GM23248 (cell line): Measurements from ENCODE around the gene ZEB2. TPM values are rescaled to one million over a fixed set of nuclear protein-coding genes. Genes with fewer than 3 reads are reported as not detected.

Experiments
- DNase-seq: peaks from one replicate; pipeline ENCODE4 v3.0.0-alpha.2; 2015
- H2AFZ ChIP-seq: fragments of 200-600 bp; sonication (generic); 2 replicates; pipeline ENCODE4 v1.6.1; 2016; ENCODE audit warnings: antibody characterized with exemption
- H3F3A ChIP-seq: fragments of 200-600 bp; sonication (generic); 2 replicates; pipeline ENCODE4 v1.6.1; 2016; ENCODE audit warnings: mild to moderate bottlenecking, antibody characterized with exemption, mixed run types; ENCODE audit not compliant: insufficient read depth
- H3K27ac ChIP-seq: fragments of 200-600 bp; sonication (generic); 2 replicates; pipeline ENCODE4 v1.5.1; 2016; ENCODE audit warnings: mild to moderate bottlenecking
- H3K27me3 ChIP-seq: fragments of 200-600 bp; sonication (generic); replicated peaks from 2 replicates; pipeline ENCODE4 v1.6.1; 2016; ENCODE audit warnings: mild to moderate bottlenecking; ENCODE audit not compliant: insufficient read depth
- H3K36me3 ChIP-seq: fragments of 200-600 bp; sonication (generic); 2 replicates; pipeline ENCODE4 v1.6.1; 2016; ENCODE audit warnings: low read depth, mild to moderate bottlenecking
- H3K4me1 ChIP-seq: fragments of 200-600 bp; sonication (generic); 2 replicates; pipeline ENCODE4 v1.6.1; 2016; ENCODE audit warnings: mild to moderate bottlenecking; ENCODE audit not compliant: insufficient read depth
- H3K4me2 ChIP-seq: fragments of 200-600 bp; sonication (generic); one replicate; pipeline ENCODE4 v1.6.1; 2016; ENCODE audit warnings: mild to moderate bottlenecking; ENCODE audit not compliant: unreplicated experiment
- H3K4me3 ChIP-seq: fragments of 200-600 bp; sonication (generic); 2 replicates; pipeline ENCODE4 v1.5.1; 2016; ENCODE audit warnings: mild to moderate bottlenecking
- H3K79me2 ChIP-seq: fragments of 200-600 bp; sonication (generic); 2 replicates; pipeline ENCODE4 v1.6.1; 2016; ENCODE audit warnings: mild to moderate bottlenecking; ENCODE audit not compliant: insufficient read depth
- H3K9ac ChIP-seq: fragments of 200-600 bp; sonication (generic); 2 replicates; pipeline ENCODE4 v1.6.1; 2016; ENCODE audit warnings: mild to moderate bottlenecking
- H3K9me2 ChIP-seq: fragments of 200-600 bp; sonication (generic); 2 replicates; pipeline ENCODE4 v1.6.1; 2016; ENCODE audit warnings: mixed run types, mild to moderate bottlenecking, moderate library complexity; ENCODE audit not compliant: insufficient read depth
- H3K9me3 ChIP-seq: fragments of 200-600 bp; sonication (generic); one replicate; pipeline ENCODE4 v1.6.1; 2017; ENCODE audit warnings: low read depth
- H4K20me1 ChIP-seq: fragments of 200-600 bp; sonication (generic); 2 replicates; pipeline ENCODE4 v1.6.0; 2016; ENCODE audit not compliant: insufficient read depth
- EZH2 ChIP-seq: fragments of 200-600 bp; sonication (generic); IDR thresholded peaks from 2 replicates; pipeline ENCODE4 v1.6.1; 2018; ENCODE audit warnings: antibody characterized with exemption, mild to moderate bottlenecking; ENCODE audit not compliant: insufficient read depth, poor library complexity, severe bottlenecking
- EZH2phosphoT487 ChIP-seq: fragments of 200-600 bp; sonication (generic); IDR thresholded peaks from 2 replicates; pipeline ENCODE4 v1.6.1; 2018; ENCODE audit warnings: antibody characterized with exemption, moderate library complexity, mild to moderate bottlenecking, low read depth; ENCODE audit not compliant: insufficient read depth
- WGBS, 2 experiments: methylation state at CpG; one replicate each; pipeline ENCODE4 v1.1.6; 2015 to 2017; ENCODE audit warnings: low lambda C conversion rate in 2 of 2, low coverage in 1 of 2; ENCODE audit errors: missing lambda C conversion rate in 2 of 2; 5-methylcytosine and 5-hydroxymethylcytosine counted together
- in situ Hi-C: fragments of 300-500 bp; cut with MboI; formaldehyde crosslinking; loops from 2 replicates; pipeline ENCODE4 v1.15.0; 2020
- polyA plus RNA-seq: library from polyadenylated mRNA; unstranded; fragments of >200 nt; fragmentation: Nextera tagmentation; extraction: Ambion mirVana; gene quantifications from 2 replicates; pipeline ENCODE4 v1.2.1, GENCODE V29; 2016
- total RNA-seq: library from RNA; depleted of rRNA; stranded (reverse); fragments of >200 nt; shearing (Covaris generic); gene quantifications from 2 replicates; pipeline ENCODE4 v1.2.3, GENCODE V29; 2014

The ZEB2 gene
- total and polyA plus RNA-seq, 2 experiments from 2014 or later, result 26.2 to 46.8 TPM

- in situ Hi-C loops, result no loop called here
- H3K9me2 ChIP-seq, result no peaks in the 10 kb centered on the region
- TF ChIP-seq EZH2 (no peak), EZH2phosphoT487 (no peak)
- H3K9ac ChIP-seq, result no peak overlapping the region
- DNase-seq, result no peak
- H3K79me2 ChIP-seq, result peaks cover 99% of the 10 kb centered on the region
- H3K4me1 ChIP-seq, result peaks cover 11% of the 10 kb centered on the region; the same call in 1 of the 2 replicates
- no peaks in the 10 kb centered on the region for H3K27me3 ChIP-seq
- peaks cover 6% of the 10 kb centered on the region for H3K36me3 ChIP-seq
- H3K9me3 ChIP-seq, result no peaks in the 10 kb centered on the region
- no peak overlapping the region for H2AFZ ChIP-seq
- H3F3A ChIP-seq, result no peaks in the 10 kb centered on the region
- no peaks in the 10 kb centered on the region for H4K20me1 ChIP-seq
- no peak overlapping the region for H3K4me3 ChIP-seq
- H3K27ac ChIP-seq, result no peak overlapping the region
- H3K4me2 ChIP-seq, result no peak overlapping the region
These were observed 29.9 kb downstream of the ZEB2 start for GRCh38 chr2:144490017-144490416.

DNA sequence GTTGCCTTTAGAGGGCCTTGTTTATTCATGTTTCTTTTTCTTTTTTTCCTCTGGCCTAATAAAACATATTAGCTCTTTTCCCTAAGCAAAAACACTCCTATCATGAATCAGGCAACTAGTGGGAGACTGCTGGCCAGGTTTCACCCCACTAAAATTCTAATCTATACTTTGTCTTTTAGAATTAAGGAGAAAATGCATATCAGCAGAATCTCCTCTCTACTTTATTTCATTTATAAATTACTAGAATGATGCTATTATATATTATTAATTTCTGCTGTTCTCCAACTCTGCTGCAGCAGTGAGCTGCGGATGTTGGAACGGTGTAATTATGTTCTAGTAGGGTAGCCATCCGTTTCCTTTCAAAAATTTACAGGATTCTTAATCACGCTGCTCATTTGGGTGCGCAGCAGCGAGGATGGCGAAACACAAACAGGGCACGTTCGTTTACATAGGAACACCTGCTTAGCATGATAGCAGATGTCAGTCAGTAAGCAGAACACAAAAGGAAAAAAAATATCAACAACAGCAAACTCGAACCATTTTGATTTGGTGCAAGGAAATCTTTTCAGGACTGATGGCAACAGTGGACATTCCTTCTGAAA lies 30.5 kb downstream of the ZEB2 start:
- no peak overlapping the region for H3K4me3 ChIP-seq
- no peak overlapping the region for H3K9ac ChIP-seq
- H3F3A ChIP-seq, result no peaks in the 10 kb centered on the region
- no peaks in the 10 kb centered on the region for H3K9me2 ChIP-seq
- H2AFZ ChIP-seq, result no peak overlapping the region
- H4K20me1 ChIP-seq, result no peaks in the 10 kb centered on the region
- H3K27me3 ChIP-seq, result no peaks in the 10 kb centered on the region
- no peak for TF ChIP-seq EZH2phosphoT487
- no peak for TF ChIP-seq EZH2
- 75% methylated on average over 10 of the region's 10 CpGs for WGBS, 2 experiments
- no peaks in the 10 kb centered on the region for H3K9me3 ChIP-seq
- no peak for DNase-seq
- no peak overlapping the region for H3K27ac ChIP-seq
- no peak overlapping the region for H3K4me2 ChIP-seq
- 0 out of 2 replicates have a peak, but pooled peaks cover 5% of the 10 kb centered on the region for H3K4me1 ChIP-seq
- peaks cover 99% of the 10 kb centered on the region for H3K79me2 ChIP-seq
- peaks cover 6% of the 10 kb centered on the region for H3K36me3 ChIP-seq
- in situ Hi-C loops, result no loop called here

- Histone ChIP-seq H3F3A (peaks cover 8% of the 10 kb centered on the region; the same call in 1 of the 2 replicates), H3K27ac (no peak overlapping the region), H2AFZ (no peak overlapping the region), H3K79me2 (peaks cover 94% of the 10 kb centered on the region), H3K36me3 (no peaks in the 10 kb centered on the region; the same call in 1 of the 2 replicates), H3K9me2 (no peaks in the 10 kb centered on the region), H3K9ac (no peak overlapping the region), H3K27me3 (no peaks in the 10 kb centered on the region), H3K4me2 (no peak overlapping the region), H4K20me1 (no peaks in the 10 kb centered on the region), H3K4me1 (peaks cover 29% of the 10 kb centered on the region), H3K4me3 (no peak overlapping the region), H3K9me3 (no peaks in the 10 kb centered on the region)
- in situ Hi-C loops, result no loop called here
- no peak for DNase-seq
- TF ChIP-seq EZH2phosphoT487, result no peak
- TF ChIP-seq EZH2, result no peak
- WGBS, 2 experiments, result 38 to 42% methylated on average over 5 of the region's 5 CpGs
These were observed 35.5 kb downstream of the ZEB2 start for GRCh38 chr2:144484201-144484948.

DNA sequence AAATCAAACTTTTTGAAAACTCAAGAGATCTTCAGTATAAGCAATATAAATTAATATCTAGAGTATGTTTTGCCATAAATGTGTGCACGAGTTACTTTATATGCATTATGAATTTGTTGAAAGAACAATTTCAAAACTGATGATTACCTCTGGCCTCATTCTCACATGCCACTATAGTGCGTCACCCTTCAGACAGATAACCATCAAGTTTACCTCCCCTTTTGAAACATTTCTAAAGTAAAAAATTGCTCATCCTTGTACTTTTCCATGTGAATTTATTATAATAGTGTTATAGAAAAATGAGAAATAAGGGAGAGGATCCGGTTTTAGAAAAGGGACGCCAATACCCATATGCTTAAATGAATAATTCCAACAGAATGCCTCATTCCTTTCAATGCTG lies 38.3 kb downstream of the ZEB2 start:
- Histone ChIP-seq H3K36me3 (no peaks in the 10 kb centered on the region; the same call in 1 of the 2 replicates), H3K27me3 (no peaks in the 10 kb centered on the region), H3K4me3 (no peak overlapping the region), H3K4me1 (peaks cover 52% of the 10 kb centered on the region), H3K79me2 (peaks cover 85% of the 10 kb centered on the region), H3K9me2 (no peaks in the 10 kb centered on the region), H3K4me2 (no peak overlapping the region), H3F3A (peaks cover 27% of the 10 kb centered on the region), H2AFZ (no peak overlapping the region), H3K9me3 (no peaks in the 10 kb centered on the region), H3K9ac (no peak overlapping the region), H4K20me1 (no peaks in the 10 kb centered on the region), H3K27ac (no peak overlapping the region)
- in situ Hi-C loops, result no loop called here
- TF ChIP-seq EZH2phosphoT487, result no peak
- no peak for TF ChIP-seq EZH2
- DNase-seq, result no peak
- WGBS, 2 experiments, result 82 to 83% methylated on average over 4 of the region's 4 CpGs
